ENCODE results near the gene ASPG.

Gene ASPG

GRCh38 chr14:104085032-104085888 lies at the start of gene ASPG:
ASPG (plus strand) TSS chr14:104085700; CDS start chr14:104085771, 71 bp downstream.
- in situ Hi-C loops (cut with HindIII; ENCODE audit: low sequenced_read_pairs): no loop called here

- in situ Hi-C loops (cut with HindIII; ENCODE audit: low sequenced_read_pairs): no loop called here
Measured at GRCh38 chr14:104036212-104036611, 49.3 kb upstream of the ASPG start.

- in situ Hi-C loops (cut with HindIII; ENCODE audit: low sequenced_read_pairs): no loop called here
Measured at GRCh38 chr14:104037074-104037473, 48.4 kb upstream of the ASPG start.

- in situ Hi-C loops (cut with HindIII; ENCODE audit: low sequenced_read_pairs): no loop called here
Measured at GRCh38 chr14:104037903-104038302, 47.6 kb upstream of the ASPG start.

GRCh38 chr14:104039214-104039613 lies 46.3 kb upstream of the ASPG start:
- in situ Hi-C loops (cut with HindIII; ENCODE audit: low sequenced_read_pairs): no loop called here

- in situ Hi-C loops (cut with HindIII; ENCODE audit: low sequenced_read_pairs): loop anchor here (10.0 kb wide), 1 partner anchor 584 kb away; no protein-coding TSS in a partner anchor
Measured at GRCh38 chr14:104040539-104040938, 45.0 kb upstream of the ASPG start.

- in situ Hi-C loops (cut with HindIII; ENCODE audit: low sequenced_read_pairs): loop anchor here (10.0 kb wide), 1 partner anchor 583 kb away; no protein-coding TSS in a partner anchor
Measured at GRCh38 chr14:104041430-104042104, 43.9 kb upstream of the ASPG start.

GRCh38 chr14:104044016-104044415 lies 41.5 kb upstream of the ASPG start:
- in situ Hi-C loops (cut with HindIII; ENCODE audit: low sequenced_read_pairs): loop anchor here (10.0 kb wide), 1 partner anchor 581 kb away; no protein-coding TSS in a partner anchor

GRCh38 chr14:104047761-104048160 lies 37.7 kb upstream of the ASPG start:
- in situ Hi-C loops (cut with HindIII; ENCODE audit: low sequenced_read_pairs): loop anchor here (10.0 kb wide), 1 partner anchor 577 kb away; no protein-coding TSS in a partner anchor

GRCh38 chr14:104048758-104049507 lies 36.6 kb upstream of the ASPG start:
- in situ Hi-C loops (cut with HindIII; ENCODE audit: low sequenced_read_pairs): loop anchor here (10.0 kb wide), 1 partner anchor 576 kb away; no protein-coding TSS in a partner anchor

- in situ Hi-C loops (cut with HindIII; ENCODE audit: low sequenced_read_pairs): loop anchor here (10.0 kb wide), 1 partner anchor 575 kb away; no protein-coding TSS in a partner anchor
Measured at GRCh38 chr14:104049576-104050240, 35.8 kb upstream of the ASPG start.

GRCh38 chr14:104051092-104051813 lies 34.2 kb upstream of the ASPG start:
- in situ Hi-C loops (cut with HindIII; ENCODE audit: low sequenced_read_pairs): no loop called here

- in situ Hi-C loops (cut with HindIII; ENCODE audit: low sequenced_read_pairs): no loop called here
Measured at GRCh38 chr14:104054222-104054905, 31.1 kb upstream of the ASPG start.

- in situ Hi-C loops (cut with HindIII; ENCODE audit: low sequenced_read_pairs): no loop called here
Measured at GRCh38 chr14:104062281-104062680, 23.2 kb upstream of the ASPG start.

- in situ Hi-C loops (cut with HindIII; ENCODE audit: low sequenced_read_pairs): no loop called here
Measured at GRCh38 chr14:104064003-104064402, 21.5 kb upstream of the ASPG start.

- in situ Hi-C loops (cut with HindIII; ENCODE audit: low sequenced_read_pairs): no loop called here
Measured at GRCh38 chr14:104066279-104066678, 19.2 kb upstream of the ASPG start.

- in situ Hi-C loops (cut with HindIII; ENCODE audit: low sequenced_read_pairs): no loop called here
Measured at GRCh38 chr14:104066719-104067295, 18.7 kb upstream of the ASPG start.

- in situ Hi-C loops (cut with HindIII; ENCODE audit: low sequenced_read_pairs): no loop called here
Measured at GRCh38 chr14:104069541-104069940, 16.0 kb upstream of the ASPG start.

- in situ Hi-C loops (cut with HindIII; ENCODE audit: low sequenced_read_pairs): no loop called here
Measured at GRCh38 chr14:104072586-104072985, 12.9 kb upstream of the ASPG start.
